ENCODE data around the gene ADAMTSL2. TPM values are rescaled to one million over a fixed set of nuclear protein-coding genes. Genes with fewer than 3 reads are reported as not detected.

ADAMTSL2 gene
- total RNA-seq, 1 donor from 2014 or later = 2.0 TPM

- DNase-seq (ENCODE audit: extremely low spot score in 2 of 2) = no peak
- no peak for TF ChIP-seq POLR2AphosphoS5 (IDR thresholded peaks at IDR 0.05; ENCODE audit: insufficient read depth in 1 of 2, low read depth in 1 of 2)
- Histone ChIP-seq H3K27me3 (no peaks in the 10 kb centered on the region), H3K9me3 (no peaks in the 10 kb centered on the region), H3K4me1 (peaks cover 21% of the 10 kb centered on the region), H3K4me3 (no peak overlapping the region), H3K27ac (no peak overlapping the region), H3K36me3 (no peaks in the 10 kb centered on the region)
- intact Hi-C loops (cut with DNase I) = no loop called here
These were observed 21.0 kb upstream of the ADAMTSL2 start for GRCh38 chr9:133513214-133514100.

DNA sequence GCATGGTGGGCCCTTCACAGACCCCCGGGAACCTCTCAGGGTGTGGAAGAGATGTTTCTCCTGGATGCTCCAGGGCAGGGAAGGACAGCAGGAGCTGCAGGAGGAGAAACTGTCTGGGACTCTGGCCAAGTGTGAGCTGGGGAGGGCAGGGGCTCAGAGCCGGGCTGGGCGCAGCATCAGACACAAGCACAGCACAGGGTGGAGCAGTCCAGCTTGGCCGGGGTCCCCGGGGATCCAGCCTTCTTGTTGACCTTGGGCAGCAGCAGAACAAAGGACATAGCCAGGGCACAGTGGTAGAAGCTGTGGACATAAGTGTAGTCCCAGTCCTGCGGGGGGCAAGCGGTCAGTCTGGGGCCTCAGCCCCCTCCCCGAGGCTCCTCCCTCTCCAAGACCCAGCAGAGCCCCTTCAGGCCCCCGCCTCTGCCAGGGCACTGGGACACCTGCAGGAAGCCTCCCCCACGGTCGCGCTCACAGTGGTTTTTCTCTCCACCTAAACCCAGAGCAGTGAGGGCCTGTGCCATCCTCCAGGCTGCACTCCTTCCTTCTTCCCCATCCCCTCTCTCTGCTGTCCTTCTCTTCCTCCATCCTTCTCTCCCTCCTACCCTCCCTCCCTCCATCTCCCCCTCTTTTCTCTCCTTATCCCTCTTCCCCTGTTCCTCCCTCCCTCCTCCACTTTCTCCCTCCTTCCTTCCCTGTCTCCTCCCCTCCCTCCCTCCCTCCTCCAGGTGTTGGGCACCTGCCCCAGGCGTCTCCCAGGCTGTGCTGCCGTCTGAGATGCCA, 19.9 kb upstream of the ADAMTSL2 start:
- TF ChIP-seq POLR2AphosphoS5 (IDR thresholded peaks at IDR 0.05; ENCODE audit: insufficient read depth in 1 of 2, low read depth in 1 of 2) (no peak), POLR2A (IDR thresholded peaks at IDR 0.05) (no peak)
- TF ChIP-seq, protein P1, sequence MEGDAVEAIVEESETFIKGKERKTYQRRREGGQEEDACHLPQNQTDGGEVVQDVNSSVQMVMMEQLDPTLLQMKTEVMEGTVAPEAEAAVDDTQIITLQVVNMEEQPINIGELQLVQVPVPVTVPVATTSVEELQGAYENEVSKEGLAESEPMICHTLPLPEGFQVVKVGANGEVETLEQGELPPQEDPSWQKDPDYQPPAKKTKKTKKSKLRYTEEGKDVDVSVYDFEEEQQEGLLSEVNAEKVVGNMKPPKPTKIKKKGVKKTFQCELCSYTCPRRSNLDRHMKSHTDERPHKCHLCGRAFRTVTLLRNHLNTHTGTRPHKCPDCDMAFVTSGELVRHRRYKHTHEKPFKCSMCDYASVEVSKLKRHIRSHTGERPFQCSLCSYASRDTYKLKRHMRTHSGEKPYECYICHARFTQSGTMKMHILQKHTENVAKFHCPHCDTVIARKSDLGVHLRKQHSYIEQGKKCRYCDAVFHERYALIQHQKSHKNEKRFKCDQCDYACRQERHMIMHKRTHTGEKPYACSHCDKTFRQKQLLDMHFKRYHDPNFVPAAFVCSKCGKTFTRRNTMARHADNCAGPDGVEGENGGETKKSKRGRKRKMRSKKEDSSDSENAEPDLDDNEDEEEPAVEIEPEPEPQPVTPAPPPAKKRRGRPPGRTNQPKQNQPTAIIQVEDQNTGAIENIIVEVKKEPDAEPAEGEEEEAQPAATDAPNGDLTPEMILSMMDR (IDR thresholded peaks at IDR 0.05) = no peak
- H3K9me3 ChIP-seq = no peaks in the 10 kb centered on the region
- no peaks in the 10 kb centered on the region for H3K36me3 ChIP-seq
- no peaks in the 10 kb centered on the region for H3K27me3 ChIP-seq
- intact Hi-C loops (cut with DNase I) = no loop called here
- no peak overlapping the region for H3K4me3 ChIP-seq
- peaks cover 11% of the 10 kb centered on the region for H3K4me1 ChIP-seq
- no peak overlapping the region for H3K27ac ChIP-seq
- no peak for DNase-seq (ENCODE audit: extremely low spot score in 2 of 2)

- DNase-seq (ENCODE audit: extremely low spot score in 2 of 2) = no peak
- H3K36me3 ChIP-seq = no peaks in the 10 kb centered on the region
- no peak overlapping the region for H3K4me3 ChIP-seq
- H3K27ac ChIP-seq = no peak overlapping the region
- H3K9me3 ChIP-seq = no peaks in the 10 kb centered on the region
- intact Hi-C loops (cut with DNase I) = no loop called here
- TF ChIP-seq POLR2AphosphoS5 (IDR thresholded peaks at IDR 0.05; ENCODE audit: insufficient read depth in 1 of 2, low read depth in 1 of 2) (no peak), POLR2A (IDR thresholded peaks at IDR 0.05) (no peak)
- TF ChIP-seq, protein P1 (IDR thresholded peaks at IDR 0.05) = no peak
- peaks cover 5% of the 10 kb centered on the region for H3K4me1 ChIP-seq
- no peaks in the 10 kb centered on the region for H3K27me3 ChIP-seq
These were observed 19.3 kb upstream of the ADAMTSL2 start for GRCh38 chr9:133515240-133515610.

GRCh38 chr9:133515615-133516255, 18.8 kb upstream of the ADAMTSL2 start:
- Histone ChIP-seq H3K9me3 (no peaks in the 10 kb centered on the region), H3K36me3 (no peaks in the 10 kb centered on the region), H3K4me1 (no peaks in the 10 kb centered on the region), H3K27ac (no peak overlapping the region), H3K4me3 (no peak overlapping the region), H3K27me3 (no peaks in the 10 kb centered on the region)
- DNase-seq (ENCODE audit: extremely low spot score in 2 of 2) = no peak
- TF ChIP-seq POLR2A (IDR thresholded peaks at IDR 0.05) (no peak), POLR2AphosphoS5 (IDR thresholded peaks at IDR 0.05; ENCODE audit: insufficient read depth in 1 of 2, low read depth in 1 of 2) (no peak)
- TF ChIP-seq, protein P1 (IDR thresholded peaks at IDR 0.05) = no peak
- intact Hi-C loops (cut with DNase I) = no loop called here

DNA sequence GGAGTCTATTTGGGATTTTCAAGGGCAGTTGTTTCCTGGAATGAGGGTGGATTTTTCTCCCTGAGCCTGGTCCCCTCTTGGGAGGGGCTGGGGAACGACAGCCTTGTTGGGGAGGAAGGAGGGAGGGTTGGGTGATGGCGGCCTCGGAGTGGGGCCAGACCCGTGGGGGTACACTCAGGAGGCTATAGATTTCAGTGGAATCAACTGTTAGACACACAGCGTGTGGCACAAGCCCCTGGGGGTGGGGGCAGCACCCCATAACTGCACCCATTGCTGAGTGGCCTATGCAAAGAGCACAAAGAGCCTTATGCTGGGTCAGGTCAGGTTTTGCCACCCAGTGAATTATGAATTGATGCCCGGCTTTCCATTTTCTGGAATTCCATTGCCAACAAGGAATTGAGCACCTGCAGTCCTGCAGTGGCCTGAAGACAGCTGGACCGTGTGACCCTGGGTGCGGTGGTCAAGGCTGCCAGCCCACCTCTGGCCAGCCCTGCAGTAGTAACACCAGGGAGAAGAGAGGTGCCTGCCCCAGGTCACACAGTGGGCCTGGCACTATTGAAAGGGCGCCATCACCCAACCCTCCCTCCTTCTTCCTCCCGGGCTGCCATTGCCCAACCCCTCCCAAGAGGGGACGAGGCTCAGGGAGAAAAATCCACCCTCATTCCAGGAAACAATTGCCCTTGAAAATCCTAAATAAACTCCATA, 18.1 kb upstream of the ADAMTSL2 start:
- Histone ChIP-seq H3K4me1 (no peaks in the 10 kb centered on the region), H3K9me3 (no peaks in the 10 kb centered on the region), H3K36me3 (no peaks in the 10 kb centered on the region), H3K27me3 (no peaks in the 10 kb centered on the region), H3K27ac (no peak overlapping the region), H3K4me3 (no peak overlapping the region)
- intact Hi-C loops (cut with DNase I) = no loop called here
- TF ChIP-seq, protein P1 (IDR thresholded peaks at IDR 0.05) = no peak
- TF ChIP-seq POLR2AphosphoS5 (IDR thresholded peaks at IDR 0.05; ENCODE audit: insufficient read depth in 1 of 2, low read depth in 1 of 2) (no peak), POLR2A (IDR thresholded peaks at IDR 0.05) (no peak)
- no peak for DNase-seq (ENCODE audit: extremely low spot score in 2 of 2)

All from vagina (tissue), 2 donors.